ENCODE measurements around the gene NPS. TPM values are rescaled to one million over a fixed set of nuclear protein-coding genes. Genes with fewer than 3 reads are reported as not detected.

Gene NPS
- total RNA-seq, 2 experiments from 2014 or later, result not detected

GRCh38 chr10:127570036-127570435, 20.9 kb downstream of the NPS start:
- no peaks in the 10 kb centered on the region for H3K27me3 Mint-ChIP-seq
- H3K9me3 Mint-ChIP-seq (ENCODE audit: low read depth), result no peaks in the 10 kb centered on the region
- H3K36me3 Mint-ChIP-seq, result no peaks in the 10 kb centered on the region
- ATAC-seq, result no peak
- DNase-seq, result no peak
- CTCF ChIA-PET, result no interaction called here
- H3K27ac Mint-ChIP-seq, result no peak overlapping the region
- H3K4me3 Mint-ChIP-seq, result no peak overlapping the region
- no peaks in the 10 kb centered on the region for H3K4me1 Mint-ChIP-seq

DNA sequence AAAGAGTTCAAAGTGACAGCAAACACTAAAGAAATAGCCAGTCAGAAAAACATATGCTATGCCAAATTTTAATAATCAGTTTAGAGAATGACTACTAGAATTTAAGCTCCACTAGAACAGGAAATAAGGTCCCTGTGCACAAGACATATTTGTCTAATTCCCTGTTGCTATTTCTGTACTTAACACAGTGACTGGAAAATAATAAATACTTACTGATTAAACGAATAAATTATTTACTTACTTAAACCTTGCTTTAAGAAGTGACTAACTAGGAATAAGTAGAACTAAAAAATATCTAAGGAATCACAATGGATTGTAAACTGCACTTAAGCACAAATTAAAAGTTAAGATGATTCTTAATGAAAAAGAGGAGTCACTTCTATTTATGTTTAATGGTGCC, 22.3 kb downstream of the NPS start:
- CTCF ChIA-PET, result no interaction called here
- DNase-seq, result no peak

GRCh38 chr10:127576051-127576450, 26.9 kb downstream of the NPS start:
- no peaks in the 10 kb centered on the region for H3K27me3 Mint-ChIP-seq
- DNase-seq (no peak), ATAC-seq (no peak)
- no peak overlapping the region for H3K27ac Mint-ChIP-seq
- no peaks in the 10 kb centered on the region for H3K9me3 Mint-ChIP-seq (ENCODE audit: low read depth)
- H3K36me3 Mint-ChIP-seq, result no peaks in the 10 kb centered on the region
- H3K4me1 Mint-ChIP-seq, result no peaks in the 10 kb centered on the region
- H3K4me3 Mint-ChIP-seq, result no peak overlapping the region
- CTCF ChIA-PET, result no interaction called here

More for the DNA sequence above, 22.3 kb downstream of the NPS start:
- Mint-ChIP-seq H3K36me3 (no peaks in the 10 kb centered on the region), H3K27me3 (no peaks in the 10 kb centered on the region), H3K4me1 (no peaks in the 10 kb centered on the region), H3K27ac (no peak overlapping the region), H3K4me3 (no peak overlapping the region), H3K9me3 (ENCODE audit: low read depth) (no peaks in the 10 kb centered on the region)
- ATAC-seq, result no peak

GRCh38 chr10:127576740-127577161, 27.6 kb downstream of the NPS start:
- Mint-ChIP-seq H3K36me3 (no peaks in the 10 kb centered on the region), H3K9me3 (ENCODE audit: low read depth) (no peaks in the 10 kb centered on the region), H3K4me3 (no peak overlapping the region), H3K27me3 (no peaks in the 10 kb centered on the region), H3K27ac (no peak overlapping the region), H3K4me1 (no peaks in the 10 kb centered on the region)
- ATAC-seq, result no peak
- no peak for DNase-seq
- CTCF ChIA-PET, result no interaction called here

- no peaks in the 10 kb centered on the region for H3K4me1 Mint-ChIP-seq
- no peak for ATAC-seq
- no peaks in the 10 kb centered on the region for H3K9me3 Mint-ChIP-seq (ENCODE audit: low read depth)
These were observed 28.5 kb downstream of the NPS start for GRCh38 chr10:127577376-127578258.

GRCh38 chr10:127578259-127578960, 29.3 kb downstream of the NPS start:
- ATAC-seq (no peak), DNase-seq (no peak)
- H3K27me3 Mint-ChIP-seq, result no peaks in the 10 kb centered on the region
- H3K36me3 Mint-ChIP-seq, result no peaks in the 10 kb centered on the region
- no peaks in the 10 kb centered on the region for H3K4me1 Mint-ChIP-seq
- no peak overlapping the region for H3K4me3 Mint-ChIP-seq
- no peaks in the 10 kb centered on the region for H3K9me3 Mint-ChIP-seq (ENCODE audit: low read depth)
- CTCF ChIA-PET, result no interaction called here
- no peak overlapping the region for H3K27ac Mint-ChIP-seq

More at GRCh38 chr10:127577376-127578258, 28.5 kb downstream of the NPS start:
- CTCF ChIA-PET, result no interaction called here
- Mint-ChIP-seq H3K4me3 (no peak overlapping the region), H3K27ac (no peak overlapping the region), H3K36me3 (no peaks in the 10 kb centered on the region), H3K27me3 (no peaks in the 10 kb centered on the region)
- DNase-seq, result no peak

- Mint-ChIP-seq H3K27me3 (no peaks in the 10 kb centered on the region), H3K36me3 (no peaks in the 10 kb centered on the region), H3K9me3 (ENCODE audit: low read depth) (no peaks in the 10 kb centered on the region), H3K4me3 (no peak overlapping the region), H3K4me1 (no peaks in the 10 kb centered on the region), H3K27ac (no peak overlapping the region)
- CTCF ChIA-PET, result no interaction called here
- ATAC-seq (no peak), DNase-seq (no peak)
These were observed 29.8 kb downstream of the NPS start for GRCh38 chr10:127578961-127579305.

GRCh38 chr10:127579640-127580039, 30.5 kb downstream of the NPS start:
- Mint-ChIP-seq H3K4me3 (no peak overlapping the region), H3K4me1 (no peaks in the 10 kb centered on the region), H3K9me3 (ENCODE audit: low read depth) (no peaks in the 10 kb centered on the region), H3K27ac (no peak overlapping the region), H3K36me3 (no peaks in the 10 kb centered on the region), H3K27me3 (no peaks in the 10 kb centered on the region)
- no peak for DNase-seq
- no peak for ATAC-seq
- CTCF ChIA-PET, result no interaction called here

DNA sequence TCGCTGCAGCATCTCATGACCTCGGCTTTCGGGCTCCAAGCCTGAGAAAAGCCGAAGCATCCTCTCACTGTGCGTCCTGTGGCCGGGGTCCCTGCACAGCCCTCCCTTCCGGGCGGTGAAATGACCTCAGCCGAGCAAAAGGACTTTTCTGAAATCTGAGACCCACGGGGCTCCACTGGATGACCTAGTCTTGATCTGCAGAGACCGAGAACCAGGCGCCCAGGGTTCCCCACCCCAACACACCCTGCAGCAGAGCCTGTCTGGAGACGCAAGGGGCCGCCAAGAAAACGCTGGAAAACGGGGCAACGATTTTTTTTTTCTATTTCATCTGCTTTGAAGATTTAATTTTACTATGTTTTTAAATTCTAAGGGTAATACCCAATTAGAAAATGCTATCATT, 31.7 kb downstream of the NPS start:
- no peak for DNase-seq
- no peak for ATAC-seq
- no peaks in the 10 kb centered on the region for H3K36me3 Mint-ChIP-seq
- H3K27ac Mint-ChIP-seq, result no peak overlapping the region
- H3K4me3 Mint-ChIP-seq, result no peak overlapping the region
- CTCF ChIA-PET, result no interaction called here
- H3K27me3 Mint-ChIP-seq, result no peaks in the 10 kb centered on the region
- H3K9me3 Mint-ChIP-seq (ENCODE audit: low read depth), result no peaks in the 10 kb centered on the region
- H3K4me1 Mint-ChIP-seq, result no peaks in the 10 kb centered on the region

- ATAC-seq, result no peak
- CTCF ChIA-PET, result no interaction called here
- no peak overlapping the region for H3K4me3 Mint-ChIP-seq
- no peaks in the 10 kb centered on the region for H3K4me1 Mint-ChIP-seq
- no peaks in the 10 kb centered on the region for H3K27me3 Mint-ChIP-seq
- DNase-seq, result no peak
- H3K27ac Mint-ChIP-seq, result no peak overlapping the region
- no peaks in the 10 kb centered on the region for H3K36me3 Mint-ChIP-seq
- H3K9me3 Mint-ChIP-seq (ENCODE audit: low read depth), result peaks cover 2% of the 10 kb centered on the region
These were observed 36.5 kb downstream of the NPS start for GRCh38 chr10:127585519-127586023.

GRCh38 chr10:127587668-127588365, 38.7 kb downstream of the NPS start:
- ATAC-seq (no peak), DNase-seq (no peak)
- no peak overlapping the region for H3K4me3 Mint-ChIP-seq
- H3K4me1 Mint-ChIP-seq, result no peaks in the 10 kb centered on the region
- H3K9me3 Mint-ChIP-seq (ENCODE audit: low read depth), result peaks cover 2% of the 10 kb centered on the region
- CTCF ChIA-PET, result no interaction called here
- H3K27me3 Mint-ChIP-seq, result no peaks in the 10 kb centered on the region
- H3K36me3 Mint-ChIP-seq, result no peaks in the 10 kb centered on the region
- no peak overlapping the region for H3K27ac Mint-ChIP-seq

DNA sequence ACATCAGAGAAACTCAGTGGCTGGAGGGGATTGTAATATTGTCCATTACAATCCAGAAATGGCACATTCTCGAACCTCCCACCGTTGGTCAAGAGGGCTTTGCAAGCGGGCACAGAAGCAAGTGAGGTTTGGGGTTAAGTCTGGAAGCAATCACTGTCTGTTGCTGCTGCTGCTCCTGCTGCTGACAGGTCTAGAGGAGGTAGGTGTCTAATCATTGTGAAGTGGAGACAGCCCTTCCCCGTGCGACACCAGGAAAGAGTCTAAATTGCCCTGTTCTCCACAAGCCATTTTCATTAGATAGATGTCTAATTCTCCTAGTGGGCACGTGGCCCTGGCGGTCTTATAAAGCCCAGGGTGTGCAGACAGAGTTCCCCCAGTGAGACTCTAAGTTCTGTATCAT, 43.5 kb downstream of the NPS start:
- Mint-ChIP-seq H3K36me3 (no peaks in the 10 kb centered on the region), H3K4me1 (no peaks in the 10 kb centered on the region), H3K9me3 (ENCODE audit: low read depth) (peaks cover 2% of the 10 kb centered on the region), H3K27ac (no peak overlapping the region), H3K4me3 (no peak overlapping the region), H3K27me3 (no peaks in the 10 kb centered on the region)
- ATAC-seq (no peak), DNase-seq (no peak)
- CTCF ChIA-PET, result no interaction called here

DNA sequence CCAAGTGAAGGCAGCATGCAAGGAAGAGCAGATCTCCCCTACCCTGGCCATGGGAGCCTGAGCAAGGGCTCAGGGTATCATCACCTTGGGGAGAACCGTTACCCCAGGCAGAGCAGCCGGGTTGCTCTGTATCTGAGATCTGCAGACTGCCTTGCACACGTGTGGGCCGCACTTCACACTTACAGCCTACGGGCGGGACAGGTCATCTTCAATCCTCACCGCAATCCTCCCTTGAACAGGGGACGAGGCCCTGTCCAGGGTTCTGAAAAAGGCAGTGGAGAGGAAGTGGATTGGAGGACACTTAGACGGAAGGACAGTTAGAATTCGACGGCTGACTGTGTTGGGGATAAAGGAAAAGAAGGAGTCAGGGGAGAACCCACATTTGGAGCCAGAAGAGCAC, 51.4 kb downstream of the NPS start:
- CTCF ChIA-PET, result no interaction called here
- no peaks in the 10 kb centered on the region for H3K27me3 Mint-ChIP-seq
- no peaks in the 10 kb centered on the region for H3K9me3 Mint-ChIP-seq (ENCODE audit: low read depth)
- H3K27ac Mint-ChIP-seq, result no peak overlapping the region
- H3K4me3 Mint-ChIP-seq, result no peak overlapping the region
- no peaks in the 10 kb centered on the region for H3K36me3 Mint-ChIP-seq
- no peak for DNase-seq
- no peaks in the 10 kb centered on the region for H3K4me1 Mint-ChIP-seq
- no peak for ATAC-seq

Measured in activated CD8-positive, alpha-beta memory T cell treated with anti-CD3 and anti-CD28 coated beads, Interleukin-2, amount 10 ng/mL, durations not matched to agents 7 days and 5 days (primary cell).